ENCODE data around the gene ACSF2.

GRCh38 chr17:50517011-50517410 lies 91.0 kb downstream of the ACSF2 start:
- no peak for TF ChIP-seq EGR1 (IDR thresholded peaks at IDR 0.05)
- TF ChIP-seq CEBPB (IDR thresholded peaks at IDR 0.05): no peak
- TF ChIP-seq NFIC (IDR thresholded peaks at IDR 0.05): no peak
- no peak for TF ChIP-seq EP300 (IDR thresholded peaks at IDR 0.05; ENCODE audit: borderline replicate concordance)
- TF ChIP-seq REST (IDR thresholded peaks at IDR 0.05; ENCODE audit: low read depth): no peak
- TF ChIP-seq TEAD4 (IDR thresholded peaks at IDR 0.05): no peak
- no peak for TF ChIP-seq CREB1 (IDR thresholded peaks at IDR 0.05; ENCODE audit: low read depth)
- no peak for TF ChIP-seq FOXM1 (IDR thresholded peaks at IDR 0.05; ENCODE audit: borderline replicate concordance, low read depth)
